Upper lobe of left lung (tissue), 6 donors: ENCODE measurements around the gene ATP6V1G3. TPM values are rescaled to one million over a fixed set of nuclear protein-coding genes. Genes with fewer than 3 reads are reported as not detected.

Experiments used
- ATAC-seq, 2 donors: fragments of 200-7000 bp; cut with Tn5 transposase; one replicate each; pipeline ENCODE4 v1.9.1; 2022; ENCODE audit warnings: mild to moderate bottlenecking in 2 of 2, moderate library complexity in 2 of 2; ENCODE audit not compliant: low FRiP score in 2 of 2
- DNase-seq, 2 donors: peaks; one replicate each; pipeline ENCODE4 v3.0.0-alpha.2; 2019 to 2020
- H3K27ac ChIP-seq, 4 donors: fragments of 200-600 bp; sonication (generic); one replicate each; pipeline ENCODE4 v1.5.1; 2016 to 2019
- H3K27me3 ChIP-seq, 4 donors: fragments of 200-600 bp; sonication (generic); one replicate each; pipeline ENCODE4 v1.5.1; 2017 to 2019
- H3K36me3 ChIP-seq, 4 donors: fragments of 200-600 bp; sonication (generic); one replicate each; pipeline ENCODE4 v1.5.1; 2016 to 2019
- H3K4me1 ChIP-seq, 4 donors: fragments of 200-600 bp; sonication (generic); one replicate each; pipeline ENCODE4 v1.5.1; 2018 to 2019
- H3K4me3 ChIP-seq, 4 donors: fragments of 200-600 bp; sonication (generic); one replicate each; pipeline ENCODE4 v1.5.1; 2017 to 2019; ENCODE audit warnings: mild to moderate bottlenecking in 2 of 4, moderate library complexity in 1 of 4
- H3K9me3 ChIP-seq, 4 donors: fragments of 200-600 bp; sonication (generic); one replicate each; pipeline ENCODE4 v1.5.1; 2018 to 2019
- CTCF ChIP-seq, 6 experiments: fragments of 450-650 bp in 4 of 6; fragments of 200-600 bp in 2 of 6; sonication (generic) in 2 of 6; IDR thresholded peaks; one replicate each; pipeline ENCODE4 v1.5.1; 2016 to 2019; ENCODE audit warnings: antibody characterized with exemption in 6 of 6
- EP300 ChIP-seq, 4 donors: sonication (generic); formaldehyde crosslinking; IDR thresholded peaks; one replicate each; pipeline ENCODE4 v1.5.1; 2017; ENCODE audit warnings: antibody characterized with exemption in 4 of 4, control low read depth in 2 of 4
- POLR2A ChIP-seq, 4 donors: fragments of 450-650 bp; IDR thresholded peaks; one replicate each; pipeline ENCODE4 v1.5.1; 2016 to 2017; ENCODE audit warnings: antibody characterized with exemption in 4 of 4, mild to moderate bottlenecking in 2 of 4
- POLR2AphosphoS5 ChIP-seq, 2 donors: sonication (generic); formaldehyde crosslinking; IDR thresholded peaks; one replicate each; pipeline ENCODE4 v1.5.1; 2017; ENCODE audit warnings: antibody characterized with exemption in 2 of 2
- WGBS, 2 donors: methylation state at CpG; one replicate each; pipeline ENCODE4 v1.1.5; 2017 to 2018; 5-methylcytosine and 5-hydroxymethylcytosine counted together
- total RNA-seq, 6 donors: library from RNA; depleted of rRNA in 4 of 6; stranded (reverse); fragments of >200 nt in 4 of 6; gene quantifications; one replicate each; pipeline versions ENCODE4 v1.1.0 to v1.2.1, GENCODE V29; 2016 to 2021
- donor health status: DM: no; HTN: no; CAD: no; lungs with moderate emphysema.
- donor health status: DM: no; HTN: yes; CAD: no; lungs with severe emphysema.

The ATP6V1G3 gene
- total RNA-seq, 6 donors from 2014 or later = not detected

- Histone ChIP-seq H3K27me3 (no peaks in the 10 kb centered on the region), H3K36me3 (no peaks in the 10 kb centered on the region), H3K4me1 (no peaks in the 10 kb centered on the region), H3K4me3 (no peak overlapping the region), H3K9me3 (no peaks in the 10 kb centered on the region), H3K27ac (no peak overlapping the region)
- ATAC-seq (no peak), DNase-seq (no peak)
- 83 to 87% methylated on average over 2 of the region's 2 CpGs for WGBS, 2 donors
- TF ChIP-seq POLR2A (IDR thresholded peaks at IDR 0.05) (no peak), EP300 (IDR thresholded peaks at IDR 0.05) (no peak), CTCF (IDR thresholded peaks at IDR 0.05) (no peak), POLR2AphosphoS5 (IDR thresholded peaks at IDR 0.05) (no peak)
Observed at GRCh38 chr1:198552668-198553416, 12.4 kb upstream of the ATP6V1G3 start.

GRCh38 chr1:198550941-198551524 lies 10.6 kb upstream of the ATP6V1G3 start:
- Histone ChIP-seq H3K9me3 (no peaks in the 10 kb centered on the region), H3K27me3 (no peaks in the 10 kb centered on the region), H3K4me1 (no peaks in the 10 kb centered on the region), H3K4me3 (no peak overlapping the region), H3K27ac (no peak overlapping the region), H3K36me3 (no peaks in the 10 kb centered on the region)
- no peak for ATAC-seq
- TF ChIP-seq EP300 (IDR thresholded peaks at IDR 0.05) = no peak
- no peak for TF ChIP-seq CTCF (IDR thresholded peaks at IDR 0.05)
- TF ChIP-seq POLR2AphosphoS5 (IDR thresholded peaks at IDR 0.05) = no peak
- no peak for TF ChIP-seq POLR2A (IDR thresholded peaks at IDR 0.05)
- no peak for DNase-seq
- WGBS, 2 donors = 60 to 70% methylated on average over 4 of the region's 4 CpGs

- Histone ChIP-seq H3K9me3 (no peaks in the 10 kb centered on the region), H3K4me1 (no peaks in the 10 kb centered on the region), H3K4me3 (no peak overlapping the region), H3K36me3 (no peaks in the 10 kb centered on the region), H3K27ac (no peak overlapping the region), H3K27me3 (no peaks in the 10 kb centered on the region)
- DNase-seq = no peak
- no peak for TF ChIP-seq POLR2A (IDR thresholded peaks at IDR 0.05)
- no peak for TF ChIP-seq POLR2AphosphoS5 (IDR thresholded peaks at IDR 0.05)
- TF ChIP-seq EP300 (IDR thresholded peaks at IDR 0.05) = no peak
- no peak for TF ChIP-seq CTCF (IDR thresholded peaks at IDR 0.05)
- ATAC-seq = peak in 1 of 2 donors; percentile 38
Observed at GRCh38 chr1:198549866-198550265, 9.4 kb upstream of the ATP6V1G3 start.

- ATAC-seq (no peak), DNase-seq (no peak)
- Histone ChIP-seq H3K36me3 (no peaks in the 10 kb centered on the region), H3K27ac (no peak overlapping the region), H3K4me1 (no peaks in the 10 kb centered on the region), H3K4me3 (no peak overlapping the region), H3K9me3 (no peaks in the 10 kb centered on the region), H3K27me3 (no peaks in the 10 kb centered on the region)
- TF ChIP-seq CTCF (IDR thresholded peaks at IDR 0.05) (no peak), POLR2A (IDR thresholded peaks at IDR 0.05) (no peak), POLR2AphosphoS5 (IDR thresholded peaks at IDR 0.05) (no peak), EP300 (IDR thresholded peaks at IDR 0.05) (no peak)
Observed at GRCh38 chr1:198548890-198549289, 8.4 kb upstream of the ATP6V1G3 start.

GRCh38 chr1:198545156-198545555 lies 4.7 kb upstream of the ATP6V1G3 start:
- DNase-seq (peak in 1 of 2 donors; percentile 13), ATAC-seq (no peak)
- no peaks in the 10 kb centered on the region for H3K27me3 ChIP-seq
- H3K9me3 ChIP-seq = no peaks in the 10 kb centered on the region
- WGBS, 2 donors = 92 to 97% methylated on average over 6 of the region's 6 CpGs
- H3K36me3 ChIP-seq = no peaks in the 10 kb centered on the region
- no peak overlapping the region for H3K27ac ChIP-seq
- no peak for TF ChIP-seq CTCF (IDR thresholded peaks at IDR 0.05)
- TF ChIP-seq EP300 (IDR thresholded peaks at IDR 0.05) = no peak
- TF ChIP-seq POLR2A (IDR thresholded peaks at IDR 0.05) = no peak
- TF ChIP-seq POLR2AphosphoS5 (IDR thresholded peaks at IDR 0.05) = no peak
- no peaks in the 10 kb centered on the region for H3K4me1 ChIP-seq
- H3K4me3 ChIP-seq = no peak overlapping the region
